Neural crest cell (in vitro differentiated cells): ENCODE results near the gene GOLGA6C. TPM values are rescaled to one million over a fixed set of nuclear protein-coding genes. Genes with fewer than 3 reads are reported as not detected.
A peak's percentile ranks its signal among the peaks of the same experiment; 100 is the strongest.
"Not testable (repeated sequence)": the region's sequence is repeated elsewhere in the genome, so short reads cannot be mapped to it uniquely, and the experiment has no call there.

Experiments used
- DNase-seq: peaks from one replicate; pipeline ENCODE4 v3.0.0; 2021; ENCODE audit warnings: low read depth, mixed read lengths, low spot score
- H3K27ac Mint-ChIP-seq: one replicate; pipeline ENCODE4 v1.8.0; 2021; ENCODE audit warnings: mild to moderate bottlenecking, mixed read lengths; ENCODE audit not compliant: unreplicated experiment
- H3K27me3 Mint-ChIP-seq: 2 replicates; pipeline ENCODE4 v1.8.0; 2021; ENCODE audit warnings: low read depth, mild to moderate bottlenecking, mixed read lengths
- H3K36me3 Mint-ChIP-seq: 2 replicates; pipeline ENCODE4 v1.8.0; 2021; ENCODE audit warnings: low read depth, mild to moderate bottlenecking, mixed read lengths
- H3K4me1 Mint-ChIP-seq: 2 replicates; pipeline ENCODE4 v1.8.0; 2021; ENCODE audit warnings: mixed read lengths
- H3K4me3 Mint-ChIP-seq: one replicate; pipeline ENCODE4 v1.8.0; 2021; ENCODE audit warnings: mild to moderate bottlenecking, mixed read lengths
- H3K9me3 Mint-ChIP-seq: 2 replicates; pipeline ENCODE4 v1.8.0; 2021; ENCODE audit warnings: mixed read lengths
- long read RNA-seq: library from polyadenylated mRNA; unstranded; transcript quantifications from one replicate; pipeline ENCODE4 v2.0.0, GENCODE V29; 2020
- total RNA-seq: library from RNA; stranded (reverse); gene quantifications from 2 replicates; pipeline ENCODE4 v1.2.1, GENCODE V29; 2021
- TF ChIP-seq, protein P1 (sequence below): fragments of 200-600 bp; sonication (generic); conservative IDR thresholded peaks from 2 replicates; pipeline ENCODE4 v1.5.0; 2021; ENCODE audit warnings: antibody characterized with exemption, mild to moderate bottlenecking

The GOLGA6C gene, protein sequence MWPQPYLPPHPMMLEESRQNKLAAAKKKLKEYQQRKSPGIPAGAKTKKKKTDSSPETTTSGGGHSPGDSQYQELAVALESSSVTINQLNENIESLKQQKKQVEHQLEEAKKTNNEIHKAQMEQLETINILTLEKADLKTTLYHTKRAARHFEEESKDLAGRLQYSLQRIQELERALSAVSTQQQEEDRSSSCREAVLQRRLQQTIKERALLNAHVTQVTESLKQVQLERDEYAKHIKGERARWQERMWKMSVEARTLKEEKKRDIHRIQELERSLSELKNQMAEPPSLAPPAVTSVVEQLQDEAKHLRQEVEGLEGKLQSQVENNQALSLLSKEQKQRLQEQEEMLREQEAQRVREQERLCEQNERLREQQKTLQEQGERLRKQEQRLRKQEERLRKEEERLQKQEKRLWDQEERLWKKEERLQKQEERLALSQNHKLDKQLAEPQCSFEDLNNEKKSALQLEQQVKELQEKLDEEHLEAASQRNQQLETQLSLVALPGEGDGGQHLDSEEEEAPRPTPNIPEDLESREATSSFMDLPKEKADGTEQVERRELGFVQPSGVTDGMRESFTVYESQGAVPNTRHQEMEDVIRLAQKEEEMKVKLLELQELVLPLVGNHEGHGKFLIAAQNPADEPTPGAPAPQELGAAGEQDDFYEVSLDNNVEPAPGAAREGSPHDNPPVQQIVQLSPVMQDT
- total RNA-seq = 0.12 TPM in 1 of 2 replicates, not detected in the other
- long read RNA-seq = 0 reads

DNA sequence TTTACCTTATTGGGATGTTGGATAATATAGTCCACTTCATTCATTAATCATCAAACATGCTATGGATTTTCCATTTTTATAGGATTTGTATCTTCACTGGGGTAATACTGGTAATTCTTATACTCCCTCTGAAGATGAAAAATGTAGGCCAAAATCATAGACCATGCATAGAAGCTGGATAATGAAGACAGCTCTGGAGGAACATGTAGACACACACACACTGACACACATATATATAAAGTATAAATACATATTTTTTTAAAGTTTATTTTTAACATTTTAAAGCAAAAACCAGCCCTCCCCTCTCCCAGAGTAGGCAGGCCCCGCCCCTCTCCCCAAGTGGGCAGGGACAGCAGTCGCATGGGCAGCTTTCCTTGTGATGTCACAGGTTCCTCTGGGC, at the start of gene GOLGA6C:
TSS of gene GOLGA6C (plus strand) at position 301 of the 400 bp plus-strand sequence. CDS start 265 bp downstream, outside the sequence.
- H3K27ac Mint-ChIP-seq, H3K36me3 Mint-ChIP-seq, H3K4me3 Mint-ChIP-seq, H3K27me3 Mint-ChIP-seq, H3K4me1 Mint-ChIP-seq, DNase-seq, H3K9me3 Mint-ChIP-seq: not testable (repeated sequence)

DNA sequence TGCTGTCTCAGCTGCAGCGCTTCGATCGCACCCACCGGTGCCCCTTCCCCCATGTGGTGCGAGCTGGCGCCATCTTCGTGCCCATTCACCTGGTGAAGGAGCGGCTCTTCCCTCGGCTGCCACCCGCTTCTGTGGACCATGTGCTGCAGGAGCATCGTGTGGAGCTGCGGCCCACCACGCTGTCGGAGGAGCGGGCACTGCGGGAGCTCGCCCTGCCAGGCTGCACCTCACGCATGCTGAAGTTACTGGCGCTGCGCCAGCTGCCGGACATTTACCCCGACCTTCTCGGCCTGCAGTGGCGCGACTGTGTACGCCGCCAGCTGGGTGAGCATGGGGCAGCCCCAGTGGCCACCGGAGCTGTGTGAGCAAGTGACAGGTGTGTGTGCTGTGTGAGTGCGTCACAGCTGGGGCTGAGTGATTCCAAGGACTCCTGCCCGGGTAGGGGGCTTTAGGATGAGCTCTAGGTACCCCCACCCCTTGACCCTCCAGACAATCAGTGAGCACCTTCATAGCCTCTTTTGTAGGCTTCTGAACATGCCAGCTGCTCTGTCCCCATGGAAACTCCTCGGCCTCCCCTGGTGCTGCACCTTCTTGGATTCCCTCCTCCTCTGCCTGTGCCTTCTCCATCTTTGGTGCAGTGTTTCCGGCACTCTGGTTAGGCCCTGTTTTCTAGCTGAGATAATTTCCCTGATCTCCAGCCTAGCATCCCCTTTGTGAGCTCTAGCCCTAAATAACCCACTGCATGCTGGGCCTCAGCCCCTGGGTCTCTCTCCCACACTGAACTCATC, 49.4 kb upstream of the GOLGA6C start:
- no peaks in the 10 kb centered on the region for H3K27me3 Mint-ChIP-seq
- H3K27ac Mint-ChIP-seq = no peak overlapping the region
- H3K36me3 Mint-ChIP-seq = no peaks in the 10 kb centered on the region
- DNase-seq = no peak
- TF ChIP-seq, protein P1, sequence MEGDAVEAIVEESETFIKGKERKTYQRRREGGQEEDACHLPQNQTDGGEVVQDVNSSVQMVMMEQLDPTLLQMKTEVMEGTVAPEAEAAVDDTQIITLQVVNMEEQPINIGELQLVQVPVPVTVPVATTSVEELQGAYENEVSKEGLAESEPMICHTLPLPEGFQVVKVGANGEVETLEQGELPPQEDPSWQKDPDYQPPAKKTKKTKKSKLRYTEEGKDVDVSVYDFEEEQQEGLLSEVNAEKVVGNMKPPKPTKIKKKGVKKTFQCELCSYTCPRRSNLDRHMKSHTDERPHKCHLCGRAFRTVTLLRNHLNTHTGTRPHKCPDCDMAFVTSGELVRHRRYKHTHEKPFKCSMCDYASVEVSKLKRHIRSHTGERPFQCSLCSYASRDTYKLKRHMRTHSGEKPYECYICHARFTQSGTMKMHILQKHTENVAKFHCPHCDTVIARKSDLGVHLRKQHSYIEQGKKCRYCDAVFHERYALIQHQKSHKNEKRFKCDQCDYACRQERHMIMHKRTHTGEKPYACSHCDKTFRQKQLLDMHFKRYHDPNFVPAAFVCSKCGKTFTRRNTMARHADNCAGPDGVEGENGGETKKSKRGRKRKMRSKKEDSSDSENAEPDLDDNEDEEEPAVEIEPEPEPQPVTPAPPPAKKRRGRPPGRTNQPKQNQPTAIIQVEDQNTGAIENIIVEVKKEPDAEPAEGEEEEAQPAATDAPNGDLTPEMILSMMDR = no peak
- peak overlapping the region; percentile 4 for H3K4me3 Mint-ChIP-seq
- H3K9me3 Mint-ChIP-seq = no peaks in the 10 kb centered on the region
- peaks cover 15% of the 10 kb centered on the region for H3K4me1 Mint-ChIP-seq

DNA sequence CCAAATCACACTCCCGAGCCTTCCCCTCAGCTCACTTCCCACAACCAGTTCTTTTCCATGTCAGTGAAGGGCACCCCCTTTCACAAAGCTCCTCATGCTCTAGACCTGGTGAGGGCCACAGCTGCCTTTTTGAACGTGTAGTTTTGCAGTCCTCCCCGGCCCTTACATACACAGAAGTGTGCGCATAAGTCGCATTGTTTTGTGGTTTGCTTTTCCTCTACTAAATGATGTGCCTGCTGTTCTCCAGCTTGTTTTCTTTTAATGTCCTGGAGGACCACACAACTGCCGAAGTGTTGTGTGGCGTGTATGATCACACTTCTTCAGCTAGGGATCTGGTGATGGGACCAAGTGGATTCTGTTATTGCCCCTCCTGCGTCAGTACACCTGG, 48.9 kb upstream of the GOLGA6C start:
- H3K27ac Mint-ChIP-seq = no peak overlapping the region
- no peaks in the 10 kb centered on the region for H3K36me3 Mint-ChIP-seq
- TF ChIP-seq, protein P1 = no peak

DNA sequence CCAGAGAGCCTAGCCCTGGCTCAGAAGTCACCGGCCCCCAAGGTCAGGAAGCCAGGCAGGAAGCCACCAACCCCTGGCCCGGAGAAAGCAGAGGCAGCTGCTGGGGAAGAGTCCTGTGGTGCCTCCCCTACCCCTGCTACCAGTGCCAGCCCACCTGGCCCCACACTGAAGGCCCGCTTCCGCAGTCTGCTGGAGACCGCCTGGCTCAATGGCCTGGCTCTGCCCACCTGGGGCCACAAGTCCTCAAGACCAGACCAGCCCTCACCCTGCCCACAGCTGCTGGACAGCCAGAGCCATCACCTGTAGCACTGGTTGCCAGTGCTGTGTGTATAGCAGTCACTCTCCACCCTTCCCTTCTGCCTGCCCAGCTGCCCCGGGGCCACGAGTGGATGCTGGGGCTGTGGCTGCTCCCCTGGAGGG, 47.3 kb upstream of the GOLGA6C start:
- TF ChIP-seq, protein P1 = no peak
- Mint-ChIP-seq H3K36me3 (no peaks in the 10 kb centered on the region), H3K9me3 (no peaks in the 10 kb centered on the region), H3K4me1 (no peaks in the 10 kb centered on the region), H3K27ac (no peak overlapping the region), H3K27me3 (no peaks in the 10 kb centered on the region), H3K4me3 (no peak overlapping the region)
- no peak for DNase-seq

More for the DNA sequence above, 48.9 kb upstream of the GOLGA6C start:
- Mint-ChIP-seq H3K4me1 (peaks cover 9% of the 10 kb centered on the region), H3K9me3 (no peaks in the 10 kb centered on the region), H3K27me3 (no peaks in the 10 kb centered on the region), H3K4me3 (peak overlapping the region; percentile 4)
- DNase-seq = no peak

DNA sequence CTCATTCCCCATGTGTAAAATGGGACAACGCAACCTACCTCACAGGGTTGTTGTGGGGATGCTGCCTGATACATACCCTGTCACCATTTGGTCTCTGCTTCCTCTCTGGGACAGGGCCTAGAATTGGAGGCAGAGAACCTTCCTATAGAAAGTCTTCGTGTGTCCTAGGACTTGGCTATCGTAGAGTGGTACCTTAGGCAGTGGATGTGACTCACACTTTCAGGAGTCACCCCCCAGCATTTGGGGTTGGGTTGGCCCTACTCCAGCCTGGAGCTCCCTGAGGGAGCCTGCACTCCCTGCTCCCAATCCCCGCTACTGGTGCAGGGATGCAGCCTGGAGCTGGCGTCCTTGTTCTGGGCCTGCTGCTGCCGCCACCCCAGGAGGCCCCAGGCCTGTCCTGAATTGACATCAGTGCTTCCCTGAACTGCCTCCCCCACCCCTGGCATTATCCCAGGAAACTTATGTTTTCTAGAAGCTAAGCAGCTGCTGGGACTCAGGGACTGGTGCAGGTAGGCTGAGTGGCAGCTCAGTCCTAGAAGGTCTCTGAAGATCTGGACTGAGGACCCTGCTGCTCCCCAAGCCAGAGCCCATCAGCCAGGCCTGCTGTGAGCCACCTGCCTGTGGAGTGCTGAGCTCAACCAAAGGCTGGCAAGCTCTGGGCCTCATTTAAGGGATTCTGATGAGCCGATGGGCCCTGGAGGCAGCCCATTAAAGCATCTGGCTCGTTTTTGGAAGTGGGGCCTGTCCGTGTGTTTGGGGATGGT, 46.5 kb upstream of the GOLGA6C start:
- DNase-seq = no peak
- H3K9me3 Mint-ChIP-seq = no peaks in the 10 kb centered on the region
- H3K27ac Mint-ChIP-seq = no peak overlapping the region
- TF ChIP-seq, protein P1 = no peak
- no peaks in the 10 kb centered on the region for H3K4me1 Mint-ChIP-seq
- no peaks in the 10 kb centered on the region for H3K27me3 Mint-ChIP-seq
- no peak overlapping the region for H3K4me3 Mint-ChIP-seq
- no peaks in the 10 kb centered on the region for H3K36me3 Mint-ChIP-seq
